GM21723 (cell line): ENCODE results near the gene NXF2.
A peak's percentile ranks its signal among the peaks of the same experiment; 100 is the strongest.
"Not testable (repeated sequence)": the region's sequence is repeated elsewhere in the genome, so short reads cannot be mapped to it uniquely, and the experiment has no call there.

Experiments
- ATAC-seq: cut with Tn5 transposase; IDR thresholded peaks from one replicate; pipeline ENCODE4 v1.9.1; 2021; ENCODE audit warnings: mild to moderate bottlenecking, moderate library complexity; ENCODE audit not compliant: unreplicated experiment

The NXF2 gene

GRCh38 chrX:102246893-102247292, at the start of gene NXF2:
TSS of gene NXF2 (plus strand) at chrX:102247167. CDS start at chrX:102307079, 59,912 bp downstream.
- ATAC-seq, result not testable (repeated sequence)

GRCh38 chrX:102207940-102208339, 39.0 kb upstream of the NXF2 start:
- ATAC-seq, result not testable (repeated sequence)

DNA sequence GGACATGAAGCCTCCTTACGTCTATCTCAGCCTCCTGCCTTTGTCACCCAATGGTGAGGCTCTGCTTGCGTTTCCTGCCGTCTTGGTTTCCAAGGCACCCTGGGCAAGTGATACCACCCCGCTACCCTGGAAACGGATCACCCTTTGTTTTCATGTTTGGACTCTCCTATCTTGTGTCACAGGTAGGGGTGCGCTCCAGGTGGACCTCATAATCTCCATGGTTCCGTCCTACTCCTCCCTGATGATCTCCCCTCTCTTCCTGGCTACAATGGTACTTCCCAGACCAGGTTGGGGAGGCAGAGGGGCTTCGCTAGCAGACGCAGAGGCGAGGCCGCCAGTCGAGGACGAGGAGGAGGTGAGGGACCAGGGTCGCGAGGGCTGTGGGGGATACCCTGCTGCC, 32.0 kb upstream of the NXF2 start, which contains the start of gene TCP11X1:
Gene TCP11X1 (plus strand): TSS at position 316 of the 400 bp plus-strand sequence.
- ATAC-seq, result not testable (repeated sequence)

DNA sequence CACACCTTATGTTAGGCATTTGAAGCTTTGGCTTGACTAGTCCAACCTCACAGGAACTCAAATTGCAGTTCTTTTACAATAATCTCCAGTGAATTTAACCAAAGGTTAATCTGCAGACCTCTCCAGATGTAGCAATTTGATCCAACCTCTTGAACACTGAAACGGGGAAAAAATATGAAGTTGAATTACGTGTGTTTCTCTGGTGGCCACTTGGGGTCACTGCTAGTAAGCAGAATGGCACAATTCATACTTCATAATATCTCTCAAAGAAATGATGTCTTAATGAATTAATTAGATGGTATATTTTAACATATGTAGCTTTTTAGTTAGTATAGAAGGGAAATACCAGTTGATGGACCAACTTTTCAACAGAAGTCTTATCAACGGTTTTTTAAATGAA, 30.5 kb upstream of the NXF2 start:
- ATAC-seq, result not testable (repeated sequence)

GRCh38 chrX:102235678-102236077, 11.3 kb upstream of the NXF2 start:
- not testable (repeated sequence) for ATAC-seq

DNA sequence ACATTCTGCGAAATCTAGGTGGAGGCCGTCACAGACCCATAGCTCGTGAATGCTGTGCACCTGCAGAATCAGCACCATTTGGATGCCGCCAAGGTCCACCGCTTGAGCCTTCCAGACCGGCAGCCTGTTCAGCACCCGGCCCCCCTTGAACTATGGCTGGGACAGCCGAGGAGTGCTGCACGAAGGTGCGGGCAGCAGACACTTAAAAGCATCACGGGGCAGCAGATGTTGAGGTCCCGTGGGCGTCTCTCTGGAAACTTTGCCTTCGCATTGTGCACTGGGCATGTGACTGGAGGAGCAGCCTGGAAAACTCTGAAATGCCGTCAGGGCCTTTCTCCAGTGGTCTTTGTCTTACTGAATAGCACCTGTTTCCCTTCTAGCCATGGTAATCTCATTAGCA, 6.7 kb upstream of the NXF2 start:
- ATAC-seq, result not testable (repeated sequence)

- ATAC-seq, result not testable (repeated sequence)
These were observed 25.3 kb downstream of the NXF2 start for GRCh38 chrX:102272231-102272630.

- no peak for ATAC-seq
These were observed 91.2 kb downstream of the NXF2 start for GRCh38 chrX:102338162-102338561.

DNA sequence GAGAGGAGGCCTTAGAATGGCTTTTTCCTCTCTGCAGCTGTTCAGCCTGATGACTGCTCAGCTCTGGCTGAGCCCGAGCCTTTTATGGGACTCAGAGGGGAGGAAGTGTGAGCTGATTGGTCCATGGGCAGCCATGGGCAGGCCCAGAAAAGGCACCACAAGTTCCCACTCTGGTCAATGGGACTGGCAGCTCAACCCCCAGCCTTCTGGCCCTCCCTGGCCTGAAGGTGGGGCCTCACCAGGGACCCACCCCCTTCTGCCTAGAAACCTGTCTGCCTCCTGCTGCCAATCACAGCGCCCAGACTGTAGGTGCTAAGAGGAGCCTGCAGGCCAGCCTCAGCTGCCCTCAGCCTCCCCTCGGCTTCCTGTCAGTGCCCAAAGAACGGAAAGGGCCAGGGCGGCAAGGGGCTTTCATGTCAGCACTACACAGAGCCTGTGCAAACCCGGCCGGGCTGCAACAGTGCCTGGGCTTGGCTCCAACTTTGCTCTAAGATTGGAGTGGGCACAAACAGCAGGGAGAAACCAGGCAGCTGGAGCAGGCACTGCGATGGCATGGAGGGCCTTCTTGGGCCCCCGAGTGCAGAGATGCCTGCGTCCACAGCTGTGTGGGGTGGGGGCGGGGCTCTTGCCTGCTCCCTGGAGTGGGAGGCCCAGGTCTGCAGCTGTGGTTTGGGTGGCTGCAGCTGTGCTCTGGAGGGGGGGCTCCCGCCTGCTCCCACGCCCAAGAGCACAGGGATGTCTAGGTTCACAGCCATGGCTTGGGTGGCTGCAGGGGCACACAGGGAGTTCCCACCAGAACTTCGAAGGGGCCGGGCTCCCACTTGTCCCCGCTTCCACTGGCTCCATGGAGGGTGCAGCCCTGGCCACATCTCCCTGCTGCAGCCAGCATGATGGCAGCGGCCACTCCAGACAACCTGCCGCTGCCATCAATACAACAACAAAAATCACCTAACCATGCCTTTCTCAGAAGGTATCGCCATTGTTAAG, 92.6 kb downstream of the NXF2 start:
- ATAC-seq, result no peak

- ATAC-seq, result no peak
These were observed 94.9 kb downstream of the NXF2 start for GRCh38 chrX:102341867-102342266.

- peak; percentile 60 for ATAC-seq
These were observed 98.9 kb downstream of the NXF2 start for GRCh38 chrX:102345916-102346315.
